GM19468 (cell line): Measurements from ENCODE around the gene KIAA2012.

Experiments used
- ATAC-seq: cut with Tn5 transposase; IDR thresholded peaks from one replicate; pipeline ENCODE4 v1.9.1; 2021; ENCODE audit warnings: mild to moderate bottlenecking, moderate library complexity, moderate number of reproducible peaks; ENCODE audit not compliant: unreplicated experiment; ENCODE audit errors: extremely low read depth

Gene KIAA2012

DNA sequence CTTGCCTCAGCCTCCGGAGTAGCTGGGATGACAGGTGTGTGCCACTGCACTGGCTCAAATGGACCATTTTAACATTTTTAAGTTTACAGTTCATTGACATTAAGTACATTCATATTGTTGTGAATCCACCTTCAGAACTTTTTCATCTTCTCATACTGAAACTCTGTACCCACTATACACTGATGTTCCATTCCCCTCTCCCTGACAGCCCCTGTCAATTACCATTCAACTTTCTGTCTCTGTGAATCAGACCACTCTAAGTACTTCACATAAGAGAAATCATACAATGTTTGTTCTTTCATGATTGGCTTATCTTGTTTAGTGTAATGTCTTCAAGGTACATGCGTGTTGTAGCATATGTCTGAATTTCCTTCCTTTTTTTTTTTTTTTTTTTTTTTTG is 1.9 kb upstream of the KIAA2012 start:
- ATAC-seq: no peak

DNA sequence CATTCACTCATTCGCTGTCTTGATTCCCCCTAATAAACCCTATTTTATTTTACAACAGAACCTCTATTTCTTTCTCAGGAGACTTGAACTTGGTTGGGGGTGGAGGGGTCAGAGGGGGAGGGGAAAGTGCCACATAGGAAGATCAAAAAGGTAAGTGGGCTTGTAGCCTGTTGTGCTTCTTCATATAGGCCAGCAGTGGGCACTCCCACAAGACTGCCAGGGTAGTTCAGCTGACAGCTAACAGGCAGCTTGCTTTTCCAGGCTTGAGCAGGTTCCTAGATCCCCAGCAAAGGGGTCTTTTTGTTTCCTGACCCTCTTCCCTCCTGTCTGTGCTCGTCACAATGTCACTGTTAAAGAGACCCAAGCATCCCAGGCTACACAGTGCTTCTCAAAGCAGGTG is 829 bp upstream of the KIAA2012 start:
- no peak for ATAC-seq

DNA sequence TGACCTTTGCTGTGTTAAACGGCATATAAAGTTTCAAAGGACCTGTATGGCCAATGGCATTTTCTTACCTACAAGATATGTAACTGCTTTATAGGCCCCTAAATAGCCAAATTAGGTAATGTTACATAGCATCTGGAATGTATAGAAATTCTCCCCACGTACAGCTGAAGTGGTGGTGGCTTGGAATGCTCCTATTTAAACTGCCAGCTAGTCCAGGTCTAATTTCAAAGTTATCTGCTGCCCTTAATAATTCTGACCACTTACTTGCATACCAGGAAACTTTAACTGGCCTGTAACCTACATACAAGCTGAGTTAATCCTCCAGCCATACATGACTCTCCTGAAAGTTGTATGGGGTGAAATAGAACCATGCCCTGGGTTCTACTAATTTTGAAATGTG is 1.3 kb downstream of the KIAA2012 start:
- ATAC-seq: no peak

DNA sequence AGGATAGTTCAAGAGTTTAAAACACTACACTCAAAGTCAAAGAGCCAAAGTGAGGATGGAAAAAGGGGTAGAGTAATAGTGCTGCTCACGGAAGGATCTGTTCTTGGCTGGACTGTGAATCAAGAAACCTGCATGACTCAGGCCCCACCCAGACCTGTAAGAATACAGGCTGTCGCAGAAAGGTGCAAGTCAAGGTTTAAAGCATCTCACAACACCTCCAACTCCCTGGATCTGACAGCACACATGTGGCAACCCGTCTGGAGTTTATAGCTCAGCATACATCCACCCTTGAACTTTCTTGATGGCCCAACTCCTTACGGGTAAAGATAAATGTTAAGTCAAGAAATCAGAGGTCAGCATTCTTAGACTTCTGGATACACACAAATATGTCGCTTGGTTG is 6.3 kb downstream of the KIAA2012 start:
- ATAC-seq: no peak

DNA sequence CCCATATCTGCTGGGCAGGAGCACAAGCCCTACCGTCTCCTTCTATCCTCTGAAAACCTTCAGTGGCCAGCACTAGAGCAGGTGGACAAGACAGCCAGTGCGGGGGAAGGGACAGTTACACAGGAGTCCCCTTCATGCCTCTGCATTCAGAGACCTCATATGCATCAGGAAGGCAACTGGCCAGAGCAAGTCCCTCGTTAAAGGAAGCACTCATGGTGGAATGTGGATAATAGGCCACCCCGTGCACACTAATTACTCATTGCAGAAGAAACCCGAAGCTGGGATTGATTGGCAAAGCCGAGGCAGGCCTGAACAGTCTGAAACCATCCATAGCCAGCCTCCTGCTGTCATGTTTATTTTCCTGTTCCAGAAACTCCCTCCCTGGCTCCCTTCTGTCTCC is 11.2 kb downstream of the KIAA2012 start:
- no peak for ATAC-seq

DNA sequence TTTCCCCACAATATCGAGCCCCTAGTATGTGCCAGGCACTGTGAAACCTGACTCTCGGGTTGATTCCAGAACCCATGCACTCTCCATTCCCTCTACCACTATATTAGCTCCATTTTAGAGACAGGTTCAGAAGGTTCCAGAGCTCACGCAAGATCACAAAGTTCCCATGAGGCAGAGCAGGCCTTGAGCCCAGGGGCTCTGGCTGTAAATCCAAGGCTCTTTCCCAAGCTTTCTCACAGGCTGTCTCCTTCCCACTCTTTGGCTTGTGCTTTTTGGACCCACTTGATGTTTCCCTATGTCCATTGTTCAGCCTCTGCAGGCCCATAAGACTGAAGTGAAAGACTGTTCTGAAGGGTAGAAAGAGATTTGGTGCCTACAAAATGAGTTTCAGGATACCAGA is 15.7 kb downstream of the KIAA2012 start:
- no peak for ATAC-seq

DNA sequence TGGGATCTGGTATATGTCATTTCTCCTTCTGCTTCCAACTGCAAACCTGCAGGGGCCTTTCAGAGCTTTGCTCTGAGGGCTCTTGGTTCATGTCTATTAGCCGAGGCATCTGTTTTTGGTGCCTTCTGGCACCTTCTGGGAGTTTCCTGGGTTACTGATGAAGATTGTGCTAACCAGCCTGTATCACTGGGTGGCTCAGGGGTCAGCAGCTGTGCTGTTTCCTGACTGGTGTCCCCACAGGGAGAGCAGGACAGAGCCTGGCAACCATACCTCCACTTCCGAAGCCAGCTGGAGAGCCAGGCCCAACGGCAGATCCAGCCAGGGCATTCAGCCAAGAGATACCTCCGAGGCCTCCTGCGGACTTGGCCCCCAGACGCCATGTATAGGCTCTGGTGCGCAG is 17.5 kb downstream of the KIAA2012 start:
- no peak for ATAC-seq

DNA sequence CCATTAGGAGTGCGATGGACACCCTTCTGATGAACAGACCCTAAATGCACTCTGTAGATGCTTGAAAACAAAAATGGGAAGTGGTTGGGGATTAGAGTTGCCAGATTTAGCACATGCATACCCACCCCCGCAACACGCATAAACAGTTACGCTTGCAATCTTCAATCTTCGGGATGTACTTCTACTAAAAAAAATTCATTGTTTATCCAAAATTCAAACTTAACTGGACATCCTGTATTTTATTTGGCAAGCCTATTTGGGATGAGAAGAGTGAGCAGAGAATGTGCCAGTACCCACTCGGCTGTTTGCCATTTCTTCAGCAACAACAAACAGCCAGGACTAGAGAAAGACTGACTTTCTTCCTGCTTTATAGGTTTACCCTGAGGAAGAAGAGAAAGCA is 18.4 kb downstream of the KIAA2012 start:
- no peak for ATAC-seq

DNA sequence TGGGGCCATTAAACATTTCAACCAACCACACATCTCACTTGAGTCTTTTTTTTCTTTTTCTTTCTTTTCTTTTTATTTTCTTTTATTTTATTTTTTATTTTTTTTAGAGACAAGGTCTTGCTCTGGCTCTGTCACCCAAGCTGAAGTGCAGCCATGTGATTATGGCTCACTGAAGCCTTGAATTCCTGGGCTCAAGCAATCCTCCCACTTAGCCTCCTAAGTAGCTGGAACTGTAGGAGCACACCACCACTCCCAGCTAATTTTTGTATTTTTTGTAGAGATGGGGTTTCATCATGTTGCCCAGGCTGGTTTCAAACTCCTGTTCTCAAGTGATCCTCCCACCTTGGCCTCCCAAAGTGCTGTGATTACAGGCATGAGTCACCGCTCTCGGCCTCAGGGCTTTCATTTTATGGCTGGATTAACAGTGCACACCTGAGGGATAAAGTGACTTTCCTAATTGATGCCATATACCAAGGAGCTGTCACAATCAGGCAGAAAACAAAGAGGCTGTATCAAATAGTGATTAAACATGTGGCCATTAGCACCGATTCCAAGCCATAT is 21.5 kb downstream of the KIAA2012 start:
- no peak for ATAC-seq

DNA sequence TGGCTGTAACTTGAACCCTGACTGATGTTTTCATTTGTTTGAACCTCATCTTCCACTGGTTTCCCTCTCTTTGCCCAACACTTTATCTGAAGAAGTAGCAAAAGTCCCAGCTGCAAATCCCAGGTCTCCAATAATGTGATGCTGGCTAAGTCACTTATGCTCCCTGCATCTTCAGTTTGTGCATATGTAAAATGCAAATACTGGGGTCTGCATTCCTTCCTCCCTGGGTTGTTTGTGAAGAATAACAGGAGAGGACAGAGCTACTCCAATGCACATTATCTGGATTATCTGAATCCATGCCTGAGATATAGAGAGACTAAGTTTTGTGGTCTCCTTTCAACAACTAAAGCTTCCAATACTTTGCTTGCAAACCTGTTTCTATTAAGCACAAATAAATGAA is 22.2 kb downstream of the KIAA2012 start:
- ATAC-seq: no peak

DNA sequence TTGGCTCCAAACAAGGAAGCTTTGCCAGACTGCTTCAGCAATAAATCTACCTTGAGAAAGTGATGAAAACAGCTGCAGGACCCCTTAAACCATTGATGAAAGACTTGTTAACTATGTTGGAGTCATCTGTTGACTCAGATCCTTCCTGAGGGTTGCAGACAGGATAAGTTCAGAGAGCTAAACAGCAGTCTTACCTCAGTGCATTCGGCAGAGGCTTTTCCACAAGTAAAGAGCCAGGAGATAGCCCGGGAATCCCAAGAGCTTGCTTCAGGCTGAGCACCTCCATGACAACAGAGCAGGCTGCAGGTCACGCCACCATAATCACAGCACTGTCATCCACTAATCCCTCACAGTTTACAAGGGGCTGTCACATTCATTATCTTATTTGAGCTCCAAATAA is 23.7 kb downstream of the KIAA2012 start:
- no peak for ATAC-seq

DNA sequence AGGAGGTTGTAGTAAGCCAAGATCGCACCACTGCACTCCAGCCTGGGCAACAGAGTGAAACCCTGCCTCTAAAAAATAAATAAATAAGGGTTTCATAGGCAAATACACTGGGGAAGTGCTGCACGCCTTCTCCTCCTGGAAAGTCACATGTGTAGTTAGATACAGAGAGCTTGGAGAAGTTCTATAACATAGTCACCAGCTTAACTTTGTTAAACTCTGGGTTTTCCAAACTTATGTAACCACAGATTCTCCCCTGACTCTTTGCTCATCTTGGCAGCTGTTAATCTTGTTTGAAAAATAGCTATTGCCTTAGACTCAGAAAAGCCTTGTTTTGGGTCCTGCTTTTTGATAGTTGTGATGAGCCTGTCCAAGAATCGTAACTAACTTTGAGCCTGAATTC is 25.2 kb downstream of the KIAA2012 start:
- no peak for ATAC-seq

DNA sequence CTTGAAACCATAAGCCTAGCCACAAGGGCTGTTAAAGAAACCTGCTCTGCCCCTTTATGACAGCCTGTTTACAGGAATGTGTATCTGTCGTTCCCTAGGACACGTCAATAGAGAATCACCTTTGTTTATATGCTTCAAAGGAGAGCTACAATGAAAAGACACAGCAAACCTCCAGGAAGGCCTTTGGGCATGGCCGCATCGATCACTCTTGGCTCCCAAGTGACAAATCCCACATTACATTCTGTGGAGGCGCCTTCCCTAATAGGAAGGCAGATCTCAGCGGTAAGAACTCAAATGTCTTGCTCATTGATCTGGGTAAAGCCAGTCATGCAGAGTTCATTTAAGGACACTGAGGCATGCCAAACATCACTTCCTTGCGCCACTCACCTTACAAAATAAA is 26.5 kb downstream of the KIAA2012 start:
- ATAC-seq: no peak

DNA sequence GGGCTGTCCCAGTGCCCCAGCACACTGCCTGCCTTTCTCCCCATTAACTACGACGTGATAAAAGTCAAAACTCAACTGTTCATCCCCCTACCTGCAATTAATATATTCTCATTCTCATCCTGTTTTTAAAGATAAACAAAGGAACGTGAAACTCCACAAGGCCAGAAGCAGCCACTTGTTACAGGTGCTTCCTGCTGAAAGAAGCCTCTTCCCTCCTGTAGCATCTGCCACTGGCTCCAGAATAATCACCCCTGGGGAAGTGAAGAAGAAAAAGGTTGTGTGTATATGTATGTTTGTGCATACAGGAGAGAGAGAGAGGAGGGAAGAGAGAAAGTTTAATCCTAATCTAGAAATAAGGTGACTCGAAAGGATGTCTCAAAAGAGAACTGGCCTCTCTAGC is 27.1 kb downstream of the KIAA2012 start:
- no peak for ATAC-seq

DNA sequence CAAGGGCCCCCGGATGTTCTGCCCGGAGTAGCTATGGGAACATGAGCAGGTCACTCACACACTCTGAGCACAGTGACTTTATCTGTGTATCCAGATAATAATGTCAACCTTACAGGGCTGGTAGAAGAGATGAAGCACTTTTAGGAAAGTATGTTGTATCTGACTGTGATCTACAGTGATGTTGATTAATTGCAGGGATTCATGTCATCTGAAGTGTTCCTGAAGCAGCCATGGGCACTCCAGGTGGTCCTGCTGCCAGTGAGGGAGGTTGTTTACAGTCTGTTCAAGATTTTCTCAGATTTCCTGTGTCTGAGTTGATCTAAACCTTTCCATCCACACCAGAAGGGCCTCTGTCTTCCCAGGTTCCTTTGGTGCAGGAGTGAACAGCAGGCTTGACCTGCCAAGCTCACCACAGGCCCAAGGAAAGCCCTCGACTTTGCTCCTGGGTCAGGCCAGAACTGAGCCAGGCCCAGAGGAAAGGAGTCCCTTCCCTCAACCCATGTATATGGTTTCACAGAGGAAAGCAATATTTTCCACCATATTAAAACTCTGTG is 28.0 kb downstream of the KIAA2012 start:
- no peak for ATAC-seq

DNA sequence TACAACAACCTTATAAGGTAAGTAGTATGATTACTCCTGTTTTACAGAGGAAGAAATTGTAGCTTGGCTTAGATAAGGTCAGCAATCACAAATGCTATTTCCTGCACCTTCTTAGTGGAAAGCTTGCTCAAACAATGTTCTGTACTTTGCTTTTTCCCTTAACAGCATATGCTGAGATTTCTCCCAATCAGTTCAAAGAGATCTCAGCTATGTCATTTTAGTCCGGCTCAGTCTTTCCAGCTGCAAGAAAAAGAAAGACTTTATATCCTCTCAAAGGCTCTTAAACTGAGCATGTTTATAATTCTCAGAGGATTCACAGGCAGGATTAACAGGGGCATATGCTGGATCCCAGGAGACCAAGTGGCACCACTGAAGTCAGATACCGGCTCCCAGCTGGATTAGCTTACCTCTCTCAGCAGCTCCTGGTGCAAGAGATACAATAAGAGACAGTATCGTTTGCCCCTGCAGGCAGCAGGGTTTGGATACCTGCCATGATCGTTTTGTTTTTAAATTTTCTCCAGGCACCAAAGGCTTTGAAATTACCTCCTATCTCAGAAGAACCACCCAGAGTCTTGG is 29.5 kb downstream of the KIAA2012 start:
- ATAC-seq: no peak

DNA sequence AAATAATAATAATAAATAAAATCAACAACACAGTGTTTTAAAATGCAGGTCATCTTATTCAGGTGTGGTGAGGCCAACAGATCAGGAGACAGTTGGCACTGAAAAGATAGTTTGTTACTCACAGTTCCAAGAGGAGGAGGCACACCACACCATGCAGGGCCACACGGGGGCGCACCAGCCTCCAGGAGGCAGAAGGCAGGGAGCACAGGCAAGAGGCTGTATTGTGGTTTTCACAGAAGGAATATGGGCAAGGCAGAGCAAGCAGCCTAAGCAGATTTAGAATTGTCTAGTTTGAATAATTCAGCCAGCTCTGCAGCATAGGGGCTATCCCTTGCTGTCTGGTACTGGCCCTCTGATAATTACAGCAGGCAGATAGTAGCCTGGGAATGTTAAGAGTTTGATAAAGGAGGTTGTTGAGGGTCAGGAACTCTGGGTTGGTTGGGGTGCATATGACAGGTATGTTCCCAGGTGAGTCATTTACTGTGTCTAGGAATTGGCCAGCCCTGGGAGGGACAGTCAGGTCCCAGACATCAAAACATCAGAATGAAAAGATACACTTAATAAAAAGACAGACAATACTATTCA is 31.3 kb downstream of the KIAA2012 start:
- ATAC-seq: no peak

DNA sequence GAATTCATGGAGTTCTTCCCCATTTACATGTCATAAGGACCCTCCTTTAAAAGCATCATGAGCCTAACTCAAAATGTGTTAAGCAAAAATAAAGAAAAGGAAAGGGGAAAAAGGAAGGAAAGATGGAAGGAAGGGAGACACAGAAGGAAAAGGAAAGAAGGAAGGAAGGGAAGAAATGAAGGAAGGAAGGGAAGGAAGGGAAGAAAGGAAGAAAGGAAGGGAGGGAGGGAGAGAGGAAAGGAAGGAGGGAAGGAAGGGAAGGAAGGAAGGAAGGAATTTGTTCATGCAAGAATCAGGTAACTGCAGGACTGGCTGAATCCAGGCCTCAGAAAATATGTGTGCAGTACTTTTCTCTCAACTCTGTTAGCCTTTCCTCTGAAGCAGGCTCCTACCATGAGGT is 32.0 kb downstream of the KIAA2012 start:
- no peak for ATAC-seq

DNA sequence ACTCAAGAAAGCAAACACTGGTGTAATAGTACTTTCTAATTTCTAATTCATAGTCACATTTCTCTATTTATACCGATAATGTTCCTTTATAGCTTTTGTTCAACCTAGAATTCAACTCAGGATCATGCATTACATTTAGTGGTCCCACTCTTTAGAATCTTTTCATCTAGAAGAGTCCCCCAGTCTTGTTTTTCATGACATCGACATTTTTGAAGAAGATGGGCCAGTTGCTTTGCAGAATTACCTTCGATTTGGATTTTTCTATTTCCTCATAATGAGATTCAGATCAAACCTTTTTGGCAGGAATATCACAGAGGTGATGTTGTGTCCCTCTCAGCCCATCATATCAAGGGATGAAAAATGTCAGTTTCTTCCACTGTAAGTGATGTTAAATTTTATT is 35.3 kb downstream of the KIAA2012 start:
- ATAC-seq: no peak

DNA sequence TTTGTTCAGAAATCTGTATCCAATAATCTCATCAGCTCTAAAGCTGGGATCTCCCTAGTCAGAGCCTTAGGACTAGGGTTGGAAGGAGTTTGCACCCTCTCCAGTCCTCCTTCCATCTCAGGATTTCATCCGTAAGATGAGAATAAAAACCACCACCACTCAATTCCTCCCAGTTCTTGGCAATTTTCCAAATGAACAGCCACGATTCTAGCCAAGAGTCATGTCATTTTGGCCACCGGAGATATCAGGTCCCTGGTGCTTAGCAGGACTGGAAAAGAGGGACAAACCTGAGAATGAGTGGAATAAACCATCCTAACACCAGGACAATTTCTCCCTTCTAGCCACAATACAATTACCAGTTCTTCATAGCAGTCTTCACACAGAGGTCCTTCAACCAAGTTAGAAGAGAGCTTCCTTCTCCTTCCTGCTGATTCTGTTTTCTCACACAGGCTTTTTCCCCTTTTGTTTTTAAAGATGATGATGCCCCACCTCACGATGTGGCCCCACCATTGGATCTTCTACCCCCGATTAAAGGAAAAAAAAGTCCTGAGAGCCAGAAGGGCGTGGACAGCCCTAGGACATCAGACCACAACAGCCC is 36.2 kb downstream of the KIAA2012 start:
- ATAC-seq: no peak

DNA sequence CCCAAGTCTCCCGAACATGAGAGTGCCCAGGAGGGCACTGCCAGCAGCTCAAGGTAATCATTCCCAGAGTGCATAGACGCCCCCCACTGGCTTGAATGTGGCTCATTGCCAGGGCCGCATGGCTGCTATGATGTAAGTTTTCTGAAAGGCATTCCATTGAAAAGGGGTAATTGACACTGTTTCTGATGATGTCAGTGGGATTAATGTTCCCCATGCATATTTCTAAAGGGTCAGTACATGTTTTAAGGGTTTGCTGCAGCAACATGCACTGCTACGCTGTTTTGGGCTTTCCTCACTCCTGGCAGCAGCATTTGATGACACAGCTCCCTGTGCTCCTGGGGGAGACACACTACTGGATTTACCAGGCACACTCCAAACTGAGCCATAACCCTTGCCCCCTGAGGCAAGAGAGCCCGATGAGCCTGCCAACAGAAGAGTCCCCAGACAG is 36.7 kb downstream of the KIAA2012 start:
- no peak for ATAC-seq

DNA sequence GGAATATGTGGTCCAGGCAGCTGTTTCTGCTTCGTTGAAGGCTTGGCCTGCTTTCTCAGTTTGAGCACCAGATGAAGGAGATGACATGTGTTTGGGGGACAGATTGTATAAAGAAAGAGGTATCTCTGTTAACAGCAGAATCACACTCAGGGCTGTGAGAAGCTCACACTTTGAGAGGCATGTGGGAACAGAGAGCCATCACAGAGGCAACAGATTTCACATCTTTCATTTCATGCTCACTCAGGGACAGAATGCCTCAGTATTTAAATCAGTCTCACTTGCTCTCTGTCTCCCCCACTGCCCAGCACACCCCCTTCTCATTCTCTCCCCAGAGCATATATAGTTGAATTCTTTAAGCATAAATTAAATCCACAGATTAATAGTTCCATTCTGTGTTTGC is 37.4 kb downstream of the KIAA2012 start:
- no peak for ATAC-seq
